ENCODE measurements around the gene SHC4.

Gene SHC4, protein sequence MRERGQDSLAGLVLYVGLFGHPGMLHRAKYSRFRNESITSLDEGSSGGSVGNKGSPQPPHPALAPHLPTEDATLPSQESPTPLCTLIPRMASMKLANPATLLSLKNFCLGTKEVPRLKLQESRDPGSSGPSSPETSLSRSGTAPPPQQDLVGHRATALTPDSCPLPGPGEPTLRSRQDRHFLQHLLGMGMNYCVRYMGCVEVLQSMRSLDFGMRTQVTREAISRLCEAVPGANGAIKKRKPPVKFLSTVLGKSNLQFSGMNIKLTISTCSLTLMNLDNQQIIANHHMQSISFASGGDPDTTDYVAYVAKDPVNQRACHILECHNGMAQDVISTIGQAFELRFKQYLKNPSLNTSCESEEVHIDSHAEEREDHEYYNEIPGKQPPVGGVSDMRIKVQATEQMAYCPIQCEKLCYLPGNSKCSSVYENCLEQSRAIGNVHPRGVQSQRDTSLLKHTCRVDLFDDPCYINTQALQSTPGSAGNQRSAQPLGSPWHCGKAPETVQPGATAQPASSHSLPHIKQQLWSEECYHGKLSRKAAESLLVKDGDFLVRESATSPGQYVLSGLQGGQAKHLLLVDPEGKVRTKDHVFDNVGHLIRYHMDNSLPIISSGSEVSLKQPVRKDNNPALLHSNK

DNA sequence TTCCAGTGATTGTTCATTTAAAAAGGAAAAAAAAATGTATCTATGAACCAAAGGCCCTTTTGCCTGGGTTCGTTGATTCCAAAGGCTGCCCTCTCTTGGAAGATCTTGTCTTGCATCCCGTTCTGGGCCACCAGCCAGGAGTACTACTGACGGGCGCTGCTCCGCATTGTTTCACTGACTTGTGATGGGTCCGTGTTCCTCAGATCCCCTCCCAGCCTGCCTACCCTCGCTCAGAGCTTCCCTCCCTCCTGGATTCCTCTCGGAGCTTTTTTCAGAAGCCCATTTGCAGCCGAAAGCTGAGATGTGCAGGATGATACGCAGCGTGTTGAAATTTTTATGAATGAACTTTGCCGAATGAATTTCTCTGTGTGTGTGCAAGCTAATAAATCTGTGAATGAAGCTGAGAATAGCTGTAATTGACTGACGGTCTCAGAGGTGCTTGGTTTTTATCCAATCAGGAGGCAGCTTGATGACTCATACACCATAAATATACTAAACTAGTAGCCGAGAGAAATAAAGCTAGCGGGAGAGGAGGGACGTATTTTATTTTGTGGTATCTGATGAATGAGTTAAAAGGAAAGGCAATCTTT lies at the start of gene SHC4:
Gene SHC4, minus strand, starts transcription at position 396 of the 590 bp plus-strand sequence. CDS start 904 bp downstream, outside the sequence.
- Mint-ChIP-seq H3K9me3 (no peaks in the 10 kb centered on the region), H3K4me1 (peaks cover 33% of the 10 kb centered on the region), H3K27me3 (peaks cover 34% of the 10 kb centered on the region), H3K27ac (ENCODE audit: low read depth) (peak within 1 kb of the TSS; percentile 67), H3K4me3 (peak within 1 kb of the TSS; percentile 82), H3K36me3 (ENCODE audit: insufficient read depth) (peaks cover 2% of the 10 kb centered on the region)
- DNase-seq (ENCODE audit: low spot score in 2 of 2): no peak
- peak; percentile 64 for ATAC-seq (replicated peaks; ENCODE audit: extremely low read depth, poor library complexity, severe bottlenecking)

DNA sequence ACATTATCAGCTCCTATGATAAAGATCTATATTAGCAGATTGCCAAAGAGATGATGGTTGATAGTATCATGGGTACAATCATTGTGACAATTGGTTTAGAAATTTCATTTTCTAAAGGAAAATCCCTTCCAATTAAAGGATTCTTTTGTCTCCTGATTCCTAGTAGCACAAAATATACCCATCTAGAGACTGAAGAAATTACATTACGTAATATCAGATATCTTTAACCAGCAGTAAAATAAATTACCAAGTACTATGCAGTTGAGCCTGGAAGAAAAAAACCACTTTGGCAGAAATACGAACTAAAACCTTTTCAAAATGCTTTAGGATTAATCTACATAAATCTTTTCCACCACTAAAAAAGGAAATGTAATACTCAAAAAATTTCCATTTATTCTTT lies 35.6 kb upstream of the SHC4 start:
- peaks cover 3% of the 10 kb centered on the region for H3K9me3 Mint-ChIP-seq
- no peak overlapping the region for H3K27ac Mint-ChIP-seq (ENCODE audit: low read depth)
- no peak overlapping the region for H3K4me3 Mint-ChIP-seq
- peaks cover 33% of the 10 kb centered on the region for H3K36me3 Mint-ChIP-seq (ENCODE audit: insufficient read depth)
- no peak for ATAC-seq (replicated peaks; ENCODE audit: extremely low read depth, poor library complexity, severe bottlenecking)
- no peaks in the 10 kb centered on the region for H3K4me1 Mint-ChIP-seq
- H3K27me3 Mint-ChIP-seq: no peaks in the 10 kb centered on the region
- DNase-seq (ENCODE audit: low spot score in 2 of 2): no peak

DNA sequence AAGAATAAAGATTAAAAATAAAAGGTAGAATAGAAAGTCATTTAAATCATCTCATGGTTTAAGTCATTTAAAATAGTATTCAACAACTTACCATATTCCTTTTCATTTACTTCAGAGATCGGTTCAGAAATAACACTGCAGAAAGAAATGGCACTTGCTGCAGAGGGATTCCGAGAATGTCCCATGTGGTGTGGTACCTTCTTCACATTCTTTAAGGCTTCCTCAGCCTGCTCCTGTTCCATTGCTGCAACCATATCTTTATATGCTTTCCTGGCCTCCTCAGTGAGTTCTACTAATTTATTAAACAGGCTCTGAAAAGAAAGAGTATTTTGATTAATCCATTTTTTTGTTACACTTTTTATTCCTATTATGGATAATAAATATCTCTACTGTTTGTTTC lies 32.6 kb upstream of the SHC4 start:
- H3K4me3 Mint-ChIP-seq: no peak overlapping the region
- no peak for DNase-seq (ENCODE audit: low spot score in 2 of 2)
- no peaks in the 10 kb centered on the region for H3K27me3 Mint-ChIP-seq
- H3K9me3 Mint-ChIP-seq: no peaks in the 10 kb centered on the region
- H3K36me3 Mint-ChIP-seq (ENCODE audit: insufficient read depth): peaks cover 39% of the 10 kb centered on the region
- no peak for ATAC-seq (replicated peaks; ENCODE audit: extremely low read depth, poor library complexity, severe bottlenecking)
- no peak overlapping the region for H3K27ac Mint-ChIP-seq (ENCODE audit: low read depth)
- H3K4me1 Mint-ChIP-seq: no peaks in the 10 kb centered on the region

DNA sequence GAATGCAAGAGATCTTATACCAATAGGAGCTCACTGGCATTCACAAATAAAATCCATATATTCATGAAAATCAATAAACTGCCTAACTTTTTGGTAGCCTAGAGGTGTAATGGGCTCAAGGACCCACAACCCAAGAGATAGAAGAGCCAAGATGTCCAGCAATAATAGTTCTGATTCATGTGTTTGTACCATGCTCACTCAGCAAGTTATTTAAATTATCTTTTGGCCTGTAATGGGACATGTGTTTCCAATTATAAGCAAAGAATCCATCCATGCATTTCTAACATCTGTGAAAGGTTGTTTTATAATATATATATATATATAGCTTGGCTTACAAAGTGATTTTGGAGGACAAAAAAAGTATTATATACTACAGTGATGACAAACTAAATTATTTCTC lies 29.7 kb upstream of the SHC4 start:
- DNase-seq (ENCODE audit: low spot score in 2 of 2): no peak
- Mint-ChIP-seq H3K36me3 (ENCODE audit: insufficient read depth) (peaks cover 33% of the 10 kb centered on the region), H3K9me3 (no peaks in the 10 kb centered on the region), H3K4me3 (no peak overlapping the region), H3K4me1 (no peaks in the 10 kb centered on the region), H3K27me3 (no peaks in the 10 kb centered on the region), H3K27ac (ENCODE audit: low read depth) (peak overlapping the region; percentile 46)
- ATAC-seq (replicated peaks; ENCODE audit: extremely low read depth, poor library complexity, severe bottlenecking): no peak

DNA sequence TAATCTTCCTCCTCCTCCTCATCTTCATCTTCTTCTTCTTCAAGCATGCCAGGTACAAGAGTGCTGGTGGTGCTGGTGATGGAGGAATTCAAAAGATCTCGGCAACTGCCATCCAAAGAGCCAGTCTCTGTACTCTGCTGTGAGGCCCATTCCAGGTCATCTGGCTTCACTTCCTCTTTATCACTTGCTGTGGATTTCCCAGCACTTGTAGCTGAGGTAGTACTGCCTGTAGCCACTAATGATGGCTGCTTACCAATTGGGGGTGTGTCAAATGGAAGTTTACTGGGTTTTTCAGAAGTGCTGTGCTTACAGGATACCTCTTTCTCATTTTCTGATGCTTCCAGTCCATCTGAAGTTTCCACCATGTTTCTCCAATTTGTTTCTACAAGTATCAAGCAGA lies 28.8 kb upstream of the SHC4 start:
- Mint-ChIP-seq H3K4me3 (no peak overlapping the region), H3K27me3 (no peaks in the 10 kb centered on the region), H3K27ac (ENCODE audit: low read depth) (peak overlapping the region; percentile 46), H3K4me1 (no peaks in the 10 kb centered on the region), H3K36me3 (ENCODE audit: insufficient read depth) (peaks cover 35% of the 10 kb centered on the region), H3K9me3 (no peaks in the 10 kb centered on the region)
- no peak for DNase-seq (ENCODE audit: low spot score in 2 of 2)
- ATAC-seq (replicated peaks; ENCODE audit: extremely low read depth, poor library complexity, severe bottlenecking): no peak

DNA sequence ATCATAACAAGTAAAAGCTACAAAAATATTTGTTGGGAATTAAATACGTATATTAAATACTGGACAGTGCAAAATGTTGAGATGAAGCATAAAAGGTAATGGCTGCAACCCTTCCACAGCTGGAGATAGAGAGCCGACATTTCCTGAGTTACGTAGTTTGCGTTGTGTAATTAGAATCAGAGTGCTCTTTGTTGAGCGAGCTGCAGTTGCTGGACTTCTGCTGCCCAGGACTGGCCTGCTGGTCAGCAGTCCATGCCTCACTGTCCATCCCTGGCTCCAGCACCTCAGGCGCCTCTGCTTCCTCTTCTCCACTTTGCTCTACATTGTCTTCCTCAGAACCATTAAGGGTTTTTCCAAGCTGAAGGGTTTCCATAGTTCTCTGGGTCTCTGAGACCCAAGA lies 28.4 kb upstream of the SHC4 start:
- Mint-ChIP-seq H3K4me1 (no peaks in the 10 kb centered on the region), H3K9me3 (no peaks in the 10 kb centered on the region), H3K36me3 (ENCODE audit: insufficient read depth) (peaks cover 30% of the 10 kb centered on the region), H3K27ac (ENCODE audit: low read depth) (no peak overlapping the region), H3K27me3 (no peaks in the 10 kb centered on the region), H3K4me3 (no peak overlapping the region)
- ATAC-seq (replicated peaks; ENCODE audit: extremely low read depth, poor library complexity, severe bottlenecking) (no peak), DNase-seq (ENCODE audit: low spot score in 2 of 2) (no peak)

DNA sequence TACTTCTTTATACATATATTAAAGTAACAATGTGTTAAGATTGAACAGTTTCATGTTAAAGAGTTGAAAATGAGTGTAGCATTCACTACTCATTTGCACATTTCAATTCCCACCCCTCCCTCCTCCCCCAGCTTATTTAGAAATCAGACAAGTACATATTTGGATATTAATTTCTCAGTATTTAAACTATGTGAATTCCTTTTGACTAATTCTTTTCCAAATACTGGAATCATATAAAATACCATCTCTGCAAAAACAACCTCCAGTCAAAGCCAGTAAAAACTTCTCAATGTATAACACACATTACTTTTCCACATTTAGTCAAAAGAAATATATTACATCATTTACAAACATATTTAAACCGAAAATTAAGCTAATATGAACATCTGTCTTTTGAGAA lies 25.5 kb upstream of the SHC4 start:
- Mint-ChIP-seq H3K27ac (ENCODE audit: low read depth) (no peak overlapping the region), H3K4me1 (no peaks in the 10 kb centered on the region), H3K4me3 (no peak overlapping the region), H3K9me3 (no peaks in the 10 kb centered on the region), H3K36me3 (ENCODE audit: insufficient read depth) (peaks cover 14% of the 10 kb centered on the region), H3K27me3 (no peaks in the 10 kb centered on the region)
- no peak for DNase-seq (ENCODE audit: low spot score in 2 of 2)
- no peak for ATAC-seq (replicated peaks; ENCODE audit: extremely low read depth, poor library complexity, severe bottlenecking)

DNA sequence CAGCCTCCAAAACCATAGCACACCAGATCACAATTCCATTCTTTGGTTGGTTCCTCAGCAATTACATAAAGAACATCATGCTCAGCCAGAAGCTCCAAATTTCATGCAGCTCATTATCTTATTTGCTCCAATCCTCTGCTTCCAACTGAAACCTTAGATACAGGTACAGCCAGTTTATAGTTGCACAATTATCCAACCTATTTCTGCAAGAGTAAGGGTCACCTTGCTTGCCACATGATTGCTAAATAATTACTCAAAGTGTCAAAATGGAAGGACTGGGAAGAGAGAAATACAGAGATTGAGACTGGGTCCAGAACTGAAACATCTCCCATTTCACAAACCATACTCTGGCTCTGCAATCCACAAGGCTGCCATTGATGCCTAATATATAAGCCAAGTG lies 23.4 kb upstream of the SHC4 start:
- H3K36me3 Mint-ChIP-seq (ENCODE audit: insufficient read depth): peaks cover 10% of the 10 kb centered on the region
- H3K27ac Mint-ChIP-seq (ENCODE audit: low read depth): no peak overlapping the region
- H3K9me3 Mint-ChIP-seq: no peaks in the 10 kb centered on the region
- H3K4me1 Mint-ChIP-seq: no peaks in the 10 kb centered on the region
- ATAC-seq (replicated peaks; ENCODE audit: extremely low read depth, poor library complexity, severe bottlenecking) (no peak), DNase-seq (ENCODE audit: low spot score in 2 of 2) (no peak)
- H3K4me3 Mint-ChIP-seq: no peak overlapping the region
- peaks cover 6% of the 10 kb centered on the region for H3K27me3 Mint-ChIP-seq

DNA sequence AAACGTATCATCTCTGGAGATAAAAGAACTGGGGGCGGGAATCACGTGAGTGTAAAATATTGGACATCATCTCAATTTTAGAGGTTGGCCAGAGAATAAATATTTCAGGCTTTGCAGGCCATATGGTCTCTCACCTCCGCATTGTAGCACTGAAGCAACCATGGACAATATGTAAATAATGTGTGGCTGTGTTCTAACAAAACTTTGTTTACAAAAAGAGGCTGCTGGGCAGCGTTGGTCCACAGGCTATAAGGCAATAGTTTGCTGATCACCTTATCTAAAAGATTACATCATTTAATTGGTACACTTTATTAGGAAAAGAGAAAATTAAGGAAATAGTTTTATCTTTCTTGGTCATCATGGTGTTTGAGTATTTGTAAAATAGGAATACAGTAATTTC lies 22.5 kb upstream of the SHC4 start:
- H3K27me3 Mint-ChIP-seq: peaks cover 15% of the 10 kb centered on the region
- no peaks in the 10 kb centered on the region for H3K4me1 Mint-ChIP-seq
- peaks cover 7% of the 10 kb centered on the region for H3K36me3 Mint-ChIP-seq (ENCODE audit: insufficient read depth)
- no peak overlapping the region for H3K27ac Mint-ChIP-seq (ENCODE audit: low read depth)
- no peak for ATAC-seq (replicated peaks; ENCODE audit: extremely low read depth, poor library complexity, severe bottlenecking)
- no peak overlapping the region for H3K4me3 Mint-ChIP-seq
- no peak for DNase-seq (ENCODE audit: low spot score in 2 of 2)
- no peaks in the 10 kb centered on the region for H3K9me3 Mint-ChIP-seq

DNA sequence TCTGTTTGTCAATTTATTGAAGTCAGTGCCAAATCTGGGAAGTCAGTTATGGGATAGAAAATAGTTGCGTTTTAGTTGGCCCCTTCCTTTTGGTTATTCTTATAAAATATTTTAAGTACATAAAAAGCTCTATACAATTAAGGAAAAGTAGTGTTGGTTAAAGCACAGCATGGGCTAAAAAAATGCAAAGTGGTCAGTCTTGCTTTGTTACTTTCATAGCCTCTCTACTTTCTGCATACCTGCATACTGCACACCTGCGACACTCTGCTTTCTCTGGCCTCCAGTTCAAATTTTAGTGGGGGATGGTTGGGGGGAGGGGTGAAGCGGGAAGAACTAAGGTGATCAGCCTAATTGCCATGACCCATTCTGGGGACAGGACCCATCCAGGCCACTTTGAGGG lies 21.8 kb upstream of the SHC4 start:
- Mint-ChIP-seq H3K4me1 (no peaks in the 10 kb centered on the region), H3K4me3 (no peak overlapping the region), H3K27ac (ENCODE audit: low read depth) (no peak overlapping the region), H3K36me3 (ENCODE audit: insufficient read depth) (peaks cover 7% of the 10 kb centered on the region), H3K9me3 (no peaks in the 10 kb centered on the region), H3K27me3 (peaks cover 22% of the 10 kb centered on the region)
- ATAC-seq (replicated peaks; ENCODE audit: extremely low read depth, poor library complexity, severe bottlenecking) (no peak), DNase-seq (ENCODE audit: low spot score in 2 of 2) (no peak)

DNA sequence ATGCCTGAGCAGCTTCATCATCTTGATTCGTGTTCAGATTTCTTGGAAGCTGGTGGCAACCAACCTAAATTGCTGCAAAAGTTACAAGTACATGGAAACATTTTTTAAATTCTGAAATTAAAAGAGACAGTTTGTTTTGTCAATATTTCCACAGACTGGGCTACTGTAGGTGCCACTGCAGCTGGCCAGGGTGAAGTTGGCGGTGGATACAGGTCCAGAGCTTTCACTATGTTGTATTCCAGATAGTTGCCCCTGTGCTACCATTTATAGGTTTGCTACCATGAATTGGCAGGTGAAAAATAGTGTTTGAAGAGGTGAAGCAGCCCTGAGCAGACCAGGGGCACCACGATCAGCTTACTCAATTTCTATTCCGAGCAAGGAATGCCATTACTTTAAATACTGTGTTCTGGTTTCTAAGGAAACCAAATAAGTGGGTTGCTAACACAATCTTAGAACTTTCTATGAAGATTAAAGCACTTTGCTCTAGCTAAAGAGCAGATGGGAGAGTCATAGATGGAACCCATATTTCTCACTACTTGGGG lies 21.2 kb upstream of the SHC4 start:
- H3K27me3 Mint-ChIP-seq: peaks cover 29% of the 10 kb centered on the region
- H3K4me1 Mint-ChIP-seq: no peaks in the 10 kb centered on the region
- ATAC-seq (replicated peaks; ENCODE audit: extremely low read depth, poor library complexity, severe bottlenecking): no peak
- no peaks in the 10 kb centered on the region for H3K9me3 Mint-ChIP-seq
- no peak overlapping the region for H3K27ac Mint-ChIP-seq (ENCODE audit: low read depth)
- no peak overlapping the region for H3K4me3 Mint-ChIP-seq
- no peak for DNase-seq (ENCODE audit: low spot score in 2 of 2)
- peaks cover 6% of the 10 kb centered on the region for H3K36me3 Mint-ChIP-seq (ENCODE audit: insufficient read depth)

DNA sequence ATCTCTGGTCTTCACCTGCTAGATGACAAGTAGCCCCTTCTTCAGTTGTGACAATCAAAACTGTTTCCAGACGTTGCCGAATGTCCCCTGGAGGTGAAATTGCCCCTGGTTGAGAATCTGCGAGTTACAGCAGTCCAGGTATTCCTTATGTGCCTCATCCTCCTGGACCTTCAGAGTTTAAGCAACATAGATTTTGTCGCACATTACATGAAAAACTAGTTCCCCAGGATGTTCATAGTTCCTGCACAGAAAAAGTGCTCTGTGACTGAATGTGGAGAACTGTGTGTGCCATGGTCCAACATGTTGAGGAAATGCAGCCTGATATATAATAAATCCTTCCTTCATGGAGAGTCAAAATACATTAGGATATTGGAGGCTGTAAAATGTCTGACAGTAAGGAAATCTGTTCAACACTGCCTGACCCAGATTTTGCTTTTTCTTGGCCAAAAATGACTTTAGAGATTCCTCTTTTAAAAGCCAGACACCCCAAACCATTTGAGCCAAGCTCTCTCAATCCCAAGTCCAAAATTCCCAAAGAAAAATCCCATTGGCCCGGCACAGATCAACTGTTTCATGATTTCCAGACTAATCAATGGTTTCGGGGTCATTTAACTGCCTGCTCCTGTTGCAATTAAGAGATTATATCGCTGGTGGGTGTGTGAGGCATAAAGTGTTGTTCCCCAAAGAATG lies 20.4 kb upstream of the SHC4 start:
- ATAC-seq (replicated peaks; ENCODE audit: extremely low read depth, poor library complexity, severe bottlenecking): no peak
- peaks cover 6% of the 10 kb centered on the region for H3K36me3 Mint-ChIP-seq (ENCODE audit: insufficient read depth)
- H3K27ac Mint-ChIP-seq (ENCODE audit: low read depth): no peak overlapping the region
- DNase-seq (ENCODE audit: low spot score in 2 of 2): no peak
- no peak overlapping the region for H3K4me3 Mint-ChIP-seq
- no peaks in the 10 kb centered on the region for H3K9me3 Mint-ChIP-seq
- H3K27me3 Mint-ChIP-seq: peaks cover 35% of the 10 kb centered on the region
- no peaks in the 10 kb centered on the region for H3K4me1 Mint-ChIP-seq
